OCI-LY1 (cell line): ENCODE data around the gene OR2H2.

ENCODE experiments used
- H2AFZ ChIP-seq: fragments of 200-600 bp; sonication (generic), shearing (Covaris generic); 2 replicates; pipeline ENCODE4 v1.6.0; 2014; ENCODE audit warnings: antibody characterized with exemption, mild to moderate bottlenecking, low read length
- H3F3A ChIP-seq: fragments of 200-600 bp; sonication (generic), shearing (Covaris generic); 2 replicates; pipeline ENCODE4 v1.6.0; 2014; ENCODE audit warnings: mild to moderate bottlenecking, antibody characterized with exemption, low read length, moderate library complexity; ENCODE audit not compliant: insufficient read depth
- H3K27ac ChIP-seq: fragments of 200-600 bp; sonication (generic); 2 replicates; pipeline ENCODE4 v1.5.1; 2014; ENCODE audit warnings: low read length, mixed run types, mild to moderate bottlenecking, low read depth; ENCODE audit not compliant: poor library complexity, severe bottlenecking
- H3K27me3 ChIP-seq: fragments of 200-600 bp; sonication (generic); 2 replicates; pipeline ENCODE4 v1.6.0; 2014; ENCODE audit warnings: antibody characterized with exemption, mild to moderate bottlenecking, low read length, moderate library complexity; ENCODE audit not compliant: insufficient read depth
- H3K36me3 ChIP-seq: fragments of 200-600 bp; sonication (generic); 2 replicates; pipeline ENCODE4 v1.6.1; 2014; ENCODE audit warnings: mild to moderate bottlenecking, antibody characterized with exemption, low read length, moderate library complexity, mixed read lengths; ENCODE audit not compliant: insufficient read depth
- H3K4me1 ChIP-seq: fragments of 200-600 bp; sonication (generic); 2 replicates; pipeline ENCODE4 v1.5.1; 2014; ENCODE audit warnings: mild to moderate bottlenecking, low read length, moderate library complexity; ENCODE audit not compliant: insufficient read depth, severe bottlenecking
- H3K4me2 ChIP-seq: fragments of 200-600 bp; sonication (generic), shearing (Covaris generic); 2 replicates; pipeline ENCODE4 v1.6.1; 2014; ENCODE audit warnings: low read length
- H3K4me3 ChIP-seq: fragments of 200-600 bp; sonication (generic); 2 replicates; pipeline ENCODE4 v1.5.1; 2014; ENCODE audit warnings: low read length, low read depth, mild to moderate bottlenecking, mixed read lengths; ENCODE audit not compliant: poor library complexity, severe bottlenecking
- H3K79me2 ChIP-seq: fragments of 200-600 bp; shearing (Covaris generic); 2 replicates; pipeline ENCODE4 v1.6.1; 2016; ENCODE audit warnings: mixed run types, low read length, mixed read lengths; ENCODE audit not compliant: insufficient read depth
- H3K9ac ChIP-seq: fragments of 200-600 bp; sonication (generic), shearing (Covaris generic); 2 replicates; pipeline ENCODE4 v1.6.1; 2014; ENCODE audit warnings: mild to moderate bottlenecking, low read length, mixed read lengths
- H3K9me2 ChIP-seq: fragments of 200-600 bp; sonication (generic), shearing (Covaris generic); 2 replicates; pipeline ENCODE4 v1.6.1; 2014; ENCODE audit warnings: low read depth, mild to moderate bottlenecking, low read length, mixed read lengths
- H3K9me3 ChIP-seq: fragments of 200-600 bp; shearing (Covaris generic); 2 replicates; pipeline ENCODE4 v1.6.1; 2014; ENCODE audit warnings: low read length, mixed read lengths
- H4K20me1 ChIP-seq: fragments of 200-600 bp; sonication (generic), shearing (Covaris generic); 2 replicates; pipeline ENCODE4 v1.6.0; 2016; ENCODE audit warnings: mild to moderate bottlenecking, low read length; ENCODE audit not compliant: insufficient read depth
- EZH2 ChIP-seq: fragments of 200-600 bp; sonication (generic), shearing (Covaris generic); IDR thresholded peaks from 2 replicates; pipeline ENCODE4 v1.8.0; 2017; ENCODE audit warnings: borderline replicate concordance, mixed run types, mild to moderate bottlenecking, antibody characterized with exemption, low read length, moderate library complexity, mixed read lengths
- TF ChIP-seq, protein P1 (sequence below): fragments of 200-600 bp; sonication (generic), shearing (Covaris generic); IDR thresholded peaks from 2 replicates; pipeline ENCODE4 v1.5.1; 2017; ENCODE audit warnings: mild to moderate bottlenecking, antibody characterized with exemption, low read length, moderate library complexity, mixed read lengths

The OR2H2 gene

DNA sequence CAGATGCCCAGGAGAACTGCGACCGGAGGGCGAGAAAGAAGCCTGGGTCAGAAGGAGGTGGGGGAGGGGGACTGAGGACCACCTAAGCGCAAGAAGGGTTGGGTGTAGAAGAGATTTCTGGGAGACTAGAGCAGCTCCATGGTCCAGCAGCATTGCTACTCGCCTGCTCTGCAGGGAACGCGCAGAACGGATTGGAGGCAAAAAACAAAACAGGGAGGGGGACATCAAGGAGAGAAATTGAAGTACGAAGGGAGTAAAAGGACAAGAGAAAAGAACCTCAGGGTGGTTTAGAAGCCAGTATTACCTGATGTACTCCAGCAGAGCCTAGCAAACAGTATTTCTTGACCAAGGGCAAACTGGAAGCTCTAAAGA lies 48.6 kb downstream of the OR2H2 start:
- H3K4me1 ChIP-seq, result peaks cover 28% of the 10 kb centered on the region
- H3K9ac ChIP-seq, result no peak overlapping the region
- H3K4me2 ChIP-seq, result peak overlapping the region; percentile 90
- H3K79me2 ChIP-seq, result no peaks in the 10 kb centered on the region
- H2AFZ ChIP-seq, result no peak overlapping the region
- no peak overlapping the region for H3K27ac ChIP-seq
- no peaks in the 10 kb centered on the region for H3K9me2 ChIP-seq
- no peak for TF ChIP-seq EZH2
- TF ChIP-seq, protein P1, sequence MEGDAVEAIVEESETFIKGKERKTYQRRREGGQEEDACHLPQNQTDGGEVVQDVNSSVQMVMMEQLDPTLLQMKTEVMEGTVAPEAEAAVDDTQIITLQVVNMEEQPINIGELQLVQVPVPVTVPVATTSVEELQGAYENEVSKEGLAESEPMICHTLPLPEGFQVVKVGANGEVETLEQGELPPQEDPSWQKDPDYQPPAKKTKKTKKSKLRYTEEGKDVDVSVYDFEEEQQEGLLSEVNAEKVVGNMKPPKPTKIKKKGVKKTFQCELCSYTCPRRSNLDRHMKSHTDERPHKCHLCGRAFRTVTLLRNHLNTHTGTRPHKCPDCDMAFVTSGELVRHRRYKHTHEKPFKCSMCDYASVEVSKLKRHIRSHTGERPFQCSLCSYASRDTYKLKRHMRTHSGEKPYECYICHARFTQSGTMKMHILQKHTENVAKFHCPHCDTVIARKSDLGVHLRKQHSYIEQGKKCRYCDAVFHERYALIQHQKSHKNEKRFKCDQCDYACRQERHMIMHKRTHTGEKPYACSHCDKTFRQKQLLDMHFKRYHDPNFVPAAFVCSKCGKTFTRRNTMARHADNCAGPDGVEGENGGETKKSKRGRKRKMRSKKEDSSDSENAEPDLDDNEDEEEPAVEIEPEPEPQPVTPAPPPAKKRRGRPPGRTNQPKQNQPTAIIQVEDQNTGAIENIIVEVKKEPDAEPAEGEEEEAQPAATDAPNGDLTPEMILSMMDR, result no peak
- H3F3A ChIP-seq, result no peaks in the 10 kb centered on the region
- H3K4me3 ChIP-seq, result peak overlapping the region; percentile 76
- H3K9me3 ChIP-seq, result no peaks in the 10 kb centered on the region
- no peaks in the 10 kb centered on the region for H3K36me3 ChIP-seq
- no peaks in the 10 kb centered on the region for H4K20me1 ChIP-seq
- peaks cover 6% of the 10 kb centered on the region for H3K27me3 ChIP-seq

GRCh38 chr6:29637247-29637646 lies 52.3 kb downstream of the OR2H2 start:
- Histone ChIP-seq H2AFZ (no peak overlapping the region), H3K27ac (no peak overlapping the region), H3K79me2 (no peaks in the 10 kb centered on the region), H4K20me1 (no peaks in the 10 kb centered on the region), H3K4me2 (no peak overlapping the region), H3F3A (no peaks in the 10 kb centered on the region), H3K9me2 (no peaks in the 10 kb centered on the region), H3K27me3 (0 out of 2 replicates have a peak, but pooled peaks cover 3% of the 10 kb centered on the region), H3K4me3 (no peak overlapping the region), H3K4me1 (peaks cover 12% of the 10 kb centered on the region), H3K9me3 (no peaks in the 10 kb centered on the region), H3K36me3 (no peaks in the 10 kb centered on the region), H3K9ac (no peak overlapping the region)
- TF ChIP-seq, protein P1, result no peak
- TF ChIP-seq EZH2, result no peak
